ENCODE data around the gene CPXM2. TPM values are rescaled to one million over a fixed set of nuclear protein-coding genes. Genes with fewer than 3 reads are reported as not detected.

The CPXM2 gene
- total RNA-seq, 1 experiment from 2014 or later, result not detected

DNA sequence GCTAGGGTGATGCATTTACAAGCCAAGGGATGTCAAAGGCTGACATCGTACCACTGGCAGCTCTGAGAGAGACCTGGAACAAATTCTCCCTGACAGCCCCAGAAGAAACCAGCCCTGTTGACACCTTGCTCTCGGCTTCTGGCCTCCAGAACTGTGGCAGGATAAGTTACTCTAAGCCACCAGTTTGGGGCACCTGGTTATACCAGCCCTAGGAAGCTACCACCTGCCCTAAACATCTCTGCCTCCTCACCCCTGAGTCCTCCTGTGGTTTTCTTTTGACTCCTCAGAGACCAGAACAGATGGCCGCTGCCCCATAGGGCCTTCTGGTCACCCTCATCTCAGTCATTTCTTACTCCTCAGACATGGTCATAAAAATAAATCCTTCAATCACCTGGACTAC, 107.4 kb downstream of the CPXM2 start:
- BruUV-seq (replicated peaks), result no TSS peak
- no peak for TF ChIP-seq TCF7L2 (IDR thresholded peaks at IDR 0.05; ENCODE audit: low read depth, low read length)
- TF ChIP-seq SIN3A (IDR thresholded peaks at IDR 0.05; ENCODE audit: borderline replicate concordance, insufficient read depth, low read depth, low read length), result no peak
- TF ChIP-seq, protein P1, sequence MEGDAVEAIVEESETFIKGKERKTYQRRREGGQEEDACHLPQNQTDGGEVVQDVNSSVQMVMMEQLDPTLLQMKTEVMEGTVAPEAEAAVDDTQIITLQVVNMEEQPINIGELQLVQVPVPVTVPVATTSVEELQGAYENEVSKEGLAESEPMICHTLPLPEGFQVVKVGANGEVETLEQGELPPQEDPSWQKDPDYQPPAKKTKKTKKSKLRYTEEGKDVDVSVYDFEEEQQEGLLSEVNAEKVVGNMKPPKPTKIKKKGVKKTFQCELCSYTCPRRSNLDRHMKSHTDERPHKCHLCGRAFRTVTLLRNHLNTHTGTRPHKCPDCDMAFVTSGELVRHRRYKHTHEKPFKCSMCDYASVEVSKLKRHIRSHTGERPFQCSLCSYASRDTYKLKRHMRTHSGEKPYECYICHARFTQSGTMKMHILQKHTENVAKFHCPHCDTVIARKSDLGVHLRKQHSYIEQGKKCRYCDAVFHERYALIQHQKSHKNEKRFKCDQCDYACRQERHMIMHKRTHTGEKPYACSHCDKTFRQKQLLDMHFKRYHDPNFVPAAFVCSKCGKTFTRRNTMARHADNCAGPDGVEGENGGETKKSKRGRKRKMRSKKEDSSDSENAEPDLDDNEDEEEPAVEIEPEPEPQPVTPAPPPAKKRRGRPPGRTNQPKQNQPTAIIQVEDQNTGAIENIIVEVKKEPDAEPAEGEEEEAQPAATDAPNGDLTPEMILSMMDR (IDR thresholded peaks at IDR 0.05), result no peak
- in situ Hi-C loops (cut with HindIII; ENCODE audit: low pct_unique_long_range_greater_than_20kb, low sequenced_read_pairs), result no loop called here
- no peak overlapping the region for H3K4me3 ChIP-seq (ENCODE audit: low read depth in 2 of 2, low read length in 2 of 2)
- H3K27ac ChIP-seq (ENCODE audit: low read length), result no peak overlapping the region
- peaks cover 38% of the 10 kb centered on the region for H3K27me3 ChIP-seq (ENCODE audit: control insufficient read depth, insufficient read depth, low read length)
- H3K36me3 ChIP-seq (ENCODE audit: control insufficient read depth, insufficient read depth, low read length), result no peaks in the 10 kb centered on the region
- intact Hi-C loops (cut with micrococcal nuclease; ENCODE audit: unreplicated experiment), result no loop called here
- no peaks in the 10 kb centered on the region for H3K9me3 ChIP-seq (ENCODE audit: control insufficient read depth, insufficient read depth, low read depth, low read length)
- ChIA-PET POLR2A (no interaction called here), CTCF (no interaction called here)
- no peaks in the 10 kb centered on the region for H3K4me1 ChIP-seq (ENCODE audit: control insufficient read depth, insufficient read depth, low read length)
- DNase-seq (ENCODE audit: low read depth, low spot score) (no peak), ATAC-seq (no peak)

DNA sequence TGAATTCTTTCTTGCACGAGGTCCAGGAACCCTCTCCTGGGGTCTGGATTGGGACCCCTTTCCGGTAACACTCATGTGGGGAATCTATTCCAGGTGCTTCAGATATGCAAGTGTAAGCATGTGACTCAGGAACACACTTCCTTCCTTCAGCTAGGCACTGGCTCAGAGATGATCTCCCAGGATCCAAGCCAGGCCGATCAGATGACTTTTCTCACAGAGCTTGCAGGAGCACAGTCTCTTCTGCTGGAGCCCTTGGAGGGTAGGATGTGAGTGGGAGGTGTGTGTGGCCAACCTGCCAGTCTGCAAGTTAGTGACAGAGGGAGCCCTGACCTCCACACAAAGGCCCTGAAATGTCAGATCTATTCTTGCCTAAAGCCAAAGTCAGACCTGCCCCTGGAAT, 108.3 kb downstream of the CPXM2 start:
- ATAC-seq, result no peak

More for the DNA sequence above, 108.3 kb downstream of the CPXM2 start:
- ChIA-PET CTCF (no interaction called here), POLR2A (no interaction called here)
- Histone ChIP-seq H3K4me1 (ENCODE audit: control insufficient read depth, insufficient read depth, low read length) (no peaks in the 10 kb centered on the region), H3K9me3 (ENCODE audit: control insufficient read depth, insufficient read depth, low read depth, low read length) (no peaks in the 10 kb centered on the region), H3K36me3 (ENCODE audit: control insufficient read depth, insufficient read depth, low read length) (no peaks in the 10 kb centered on the region), H3K4me3 (ENCODE audit: low read depth in 2 of 2, low read length in 2 of 2) (no peak overlapping the region), H3K27me3 (ENCODE audit: control insufficient read depth, insufficient read depth, low read length) (peaks cover 42% of the 10 kb centered on the region), H3K27ac (ENCODE audit: low read length) (no peak overlapping the region)
- in situ Hi-C loops (cut with HindIII; ENCODE audit: low pct_unique_long_range_greater_than_20kb, low sequenced_read_pairs), result no loop called here
- intact Hi-C loops (cut with micrococcal nuclease; ENCODE audit: unreplicated experiment), result no loop called here
- TF ChIP-seq POLR2AphosphoS5 (IDR thresholded peaks at IDR 0.05; ENCODE audit: low read depth, low read length), result no peak
- TF ChIP-seq, protein P2, sequence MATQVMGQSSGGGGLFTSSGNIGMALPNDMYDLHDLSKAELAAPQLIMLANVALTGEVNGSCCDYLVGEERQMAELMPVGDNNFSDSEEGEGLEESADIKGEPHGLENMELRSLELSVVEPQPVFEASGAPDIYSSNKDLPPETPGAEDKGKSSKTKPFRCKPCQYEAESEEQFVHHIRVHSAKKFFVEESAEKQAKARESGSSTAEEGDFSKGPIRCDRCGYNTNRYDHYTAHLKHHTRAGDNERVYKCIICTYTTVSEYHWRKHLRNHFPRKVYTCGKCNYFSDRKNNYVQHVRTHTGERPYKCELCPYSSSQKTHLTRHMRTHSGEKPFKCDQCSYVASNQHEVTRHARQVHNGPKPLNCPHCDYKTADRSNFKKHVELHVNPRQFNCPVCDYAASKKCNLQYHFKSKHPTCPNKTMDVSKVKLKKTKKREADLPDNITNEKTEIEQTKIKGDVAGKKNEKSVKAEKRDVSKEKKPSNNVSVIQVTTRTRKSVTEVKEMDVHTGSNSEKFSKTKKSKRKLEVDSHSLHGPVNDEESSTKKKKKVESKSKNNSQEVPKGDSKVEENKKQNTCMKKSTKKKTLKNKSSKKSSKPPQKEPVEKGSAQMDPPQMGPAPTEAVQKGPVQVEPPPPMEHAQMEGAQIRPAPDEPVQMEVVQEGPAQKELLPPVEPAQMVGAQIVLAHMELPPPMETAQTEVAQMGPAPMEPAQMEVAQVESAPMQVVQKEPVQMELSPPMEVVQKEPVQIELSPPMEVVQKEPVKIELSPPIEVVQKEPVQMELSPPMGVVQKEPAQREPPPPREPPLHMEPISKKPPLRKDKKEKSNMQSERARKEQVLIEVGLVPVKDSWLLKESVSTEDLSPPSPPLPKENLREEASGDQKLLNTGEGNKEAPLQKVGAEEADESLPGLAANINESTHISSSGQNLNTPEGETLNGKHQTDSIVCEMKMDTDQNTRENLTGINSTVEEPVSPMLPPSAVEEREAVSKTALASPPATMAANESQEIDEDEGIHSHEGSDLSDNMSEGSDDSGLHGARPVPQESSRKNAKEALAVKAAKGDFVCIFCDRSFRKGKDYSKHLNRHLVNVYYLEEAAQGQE (IDR thresholded peaks at IDR 0.05; ENCODE audit: insufficient read depth in 1 of 2, low read depth in 2 of 2, low read length in 1 of 2), result no peak
- TF ChIP-seq SIN3A (IDR thresholded peaks at IDR 0.05; ENCODE audit: borderline replicate concordance, insufficient read depth, low read depth, low read length), result no peak
- no peak for TF ChIP-seq TCF7L2 (IDR thresholded peaks at IDR 0.05; ENCODE audit: low read depth, low read length)
- TF ChIP-seq, protein P1 (IDR thresholded peaks at IDR 0.05), result no peak
- BruUV-seq (replicated peaks), result no TSS peak
- no peak for DNase-seq (ENCODE audit: low read depth, low spot score)

All from Panc1 (cell line).